SK-N-SH treated with all-trans-retinoic acid at 6 μM for 48 hours (cell line): ENCODE measurements around the gene DIP2C.

Source experiments
- ARNTL ChIP-seq: fragments of 450-650 bp; formaldehyde crosslinking; IDR thresholded peaks from 2 replicates; pipeline ENCODE4 v1.5.0; 2020; ENCODE audit warnings: low read depth, mild to moderate bottlenecking, moderate library complexity, borderline replicate concordance
- BACH2 ChIP-seq: fragments of 250-450 bp; sonication (Bioruptor Pico); IDR thresholded peaks from 2 replicates; pipeline ENCODE4 v1.9.0; 2021; ENCODE audit warnings: mild to moderate bottlenecking, borderline replicate concordance
- ESRRG ChIP-seq: fragments of 250-450 bp; sonication (Bioruptor Pico); IDR thresholded peaks from 2 replicates; pipeline ENCODE4 v1.6.1; 2021; ENCODE audit warnings: mild to moderate bottlenecking
- GLIS3 ChIP-seq: fragments of 250-450 bp; sonication (Bioruptor Pico); IDR thresholded peaks from 2 replicates; pipeline ENCODE4 v1.5.0; 2020; ENCODE audit warnings: mild to moderate bottlenecking, moderate library complexity
- OSR1 ChIP-seq: fragments of 250-450 bp; sonication (Bioruptor Pico); IDR thresholded peaks from 2 replicates; pipeline ENCODE4 v1.8.0; 2022; ENCODE audit warnings: moderate library complexity, mild to moderate bottlenecking, inconsistent platforms
- TOX ChIP-seq: fragments of 250-450 bp; sonication (Bioruptor Pico); IDR thresholded peaks from 2 replicates; pipeline ENCODE4 v1.8.0; 2021; ENCODE audit warnings: mild to moderate bottlenecking, moderate library complexity, borderline replicate concordance
- TF ChIP-seq, protein P1 (sequence below): fragments of 250-450 bp; sonication (Bioruptor Pico); IDR thresholded peaks from 2 replicates; pipeline ENCODE4 v1.8.0; 2020; ENCODE audit warnings: mild to moderate bottlenecking, moderate library complexity, borderline replicate concordance

DNA sequence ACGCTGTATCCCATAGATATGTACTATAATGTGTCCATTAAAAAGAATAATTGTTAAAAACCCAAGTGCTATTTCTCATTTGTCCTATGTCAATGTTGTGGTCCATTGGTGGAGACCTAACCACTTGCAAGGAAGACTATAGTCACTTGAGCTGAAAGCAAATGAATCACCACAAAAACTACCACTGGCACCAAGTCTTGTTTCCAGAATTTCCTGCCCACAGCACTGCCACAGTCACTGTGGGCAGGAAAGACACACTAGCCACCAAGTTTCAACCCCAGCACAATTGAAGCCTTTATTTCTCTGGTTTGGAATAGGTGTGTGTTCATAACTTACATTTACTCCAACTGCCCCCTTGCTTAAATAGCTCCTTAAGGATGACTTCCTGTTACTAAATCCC lies 12.4 kb downstream of the DIP2C start:
- TF ChIP-seq BACH2 (CRISPR knock-in tag), result no peak
- TF ChIP-seq ESRRG, result no peak
- no peak for TF ChIP-seq TOX (CRISPR knock-in tag)
- no peak for TF ChIP-seq GLIS3 (CRISPR knock-in tag)
- no peak for TF ChIP-seq ARNTL (CRISPR knock-in tag)
- no peak for TF ChIP-seq OSR1 (CRISPR knock-in tag)
- TF ChIP-seq, protein P1, sequence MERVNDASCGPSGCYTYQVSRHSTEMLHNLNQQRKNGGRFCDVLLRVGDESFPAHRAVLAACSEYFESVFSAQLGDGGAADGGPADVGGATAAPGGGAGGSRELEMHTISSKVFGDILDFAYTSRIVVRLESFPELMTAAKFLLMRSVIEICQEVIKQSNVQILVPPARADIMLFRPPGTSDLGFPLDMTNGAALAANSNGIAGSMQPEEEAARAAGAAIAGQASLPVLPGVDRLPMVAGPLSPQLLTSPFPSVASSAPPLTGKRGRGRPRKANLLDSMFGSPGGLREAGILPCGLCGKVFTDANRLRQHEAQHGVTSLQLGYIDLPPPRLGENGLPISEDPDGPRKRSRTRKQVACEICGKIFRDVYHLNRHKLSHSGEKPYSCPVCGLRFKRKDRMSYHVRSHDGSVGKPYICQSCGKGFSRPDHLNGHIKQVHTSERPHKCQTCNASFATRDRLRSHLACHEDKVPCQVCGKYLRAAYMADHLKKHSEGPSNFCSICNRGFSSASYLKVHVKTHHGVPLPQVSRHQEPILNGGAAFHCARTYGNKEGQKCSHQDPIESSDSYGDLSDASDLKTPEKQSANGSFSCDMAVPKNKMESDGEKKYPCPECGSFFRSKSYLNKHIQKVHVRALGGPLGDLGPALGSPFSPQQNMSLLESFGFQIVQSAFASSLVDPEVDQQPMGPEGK (CRISPR knock-in tag), result no peak
